ENCODE results near the gene CELSR2.
A peak's percentile ranks its signal among the peaks of the same experiment; 100 is the strongest.

CELSR2 gene

DNA sequence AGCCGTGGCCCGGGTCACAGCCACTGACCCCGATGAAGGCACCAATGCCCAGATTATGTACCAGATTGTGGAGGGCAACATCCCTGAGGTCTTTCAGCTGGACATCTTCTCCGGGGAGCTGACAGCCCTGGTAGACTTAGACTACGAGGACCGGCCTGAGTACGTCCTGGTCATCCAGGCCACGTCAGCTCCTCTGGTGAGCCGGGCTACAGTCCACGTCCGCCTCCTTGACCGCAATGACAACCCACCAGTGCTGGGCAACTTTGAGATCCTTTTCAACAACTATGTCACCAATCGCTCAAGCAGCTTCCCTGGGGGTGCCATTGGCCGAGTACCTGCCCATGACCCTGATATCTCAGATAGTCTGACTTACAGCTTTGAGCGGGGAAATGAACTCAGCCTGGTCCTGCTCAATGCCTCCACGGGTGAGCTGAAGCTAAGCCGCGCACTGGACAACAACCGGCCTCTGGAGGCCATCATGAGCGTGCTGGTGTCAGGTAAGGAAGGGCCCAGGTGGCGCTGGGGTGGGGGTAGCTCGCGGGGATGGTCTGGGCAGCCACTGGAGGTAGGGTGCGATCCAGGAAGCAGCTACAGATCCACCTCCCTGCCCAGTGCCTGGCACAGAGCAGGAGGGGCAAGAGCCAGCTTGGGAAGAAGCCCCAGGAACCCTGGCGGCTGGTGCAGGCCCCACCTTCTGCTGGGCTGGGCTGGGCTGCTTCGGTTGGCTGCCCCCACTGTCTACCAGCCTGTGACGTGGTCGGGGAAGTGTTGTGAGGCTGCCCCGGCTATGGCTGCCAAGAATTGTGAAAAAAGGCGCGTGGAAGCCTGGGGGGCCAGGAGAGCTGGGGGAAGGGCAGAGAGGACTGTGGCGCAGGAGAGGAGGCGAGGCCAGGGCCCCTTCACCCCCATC, 3.8 kb downstream of the CELSR2 start:
- no peak for DNase-seq

DNA sequence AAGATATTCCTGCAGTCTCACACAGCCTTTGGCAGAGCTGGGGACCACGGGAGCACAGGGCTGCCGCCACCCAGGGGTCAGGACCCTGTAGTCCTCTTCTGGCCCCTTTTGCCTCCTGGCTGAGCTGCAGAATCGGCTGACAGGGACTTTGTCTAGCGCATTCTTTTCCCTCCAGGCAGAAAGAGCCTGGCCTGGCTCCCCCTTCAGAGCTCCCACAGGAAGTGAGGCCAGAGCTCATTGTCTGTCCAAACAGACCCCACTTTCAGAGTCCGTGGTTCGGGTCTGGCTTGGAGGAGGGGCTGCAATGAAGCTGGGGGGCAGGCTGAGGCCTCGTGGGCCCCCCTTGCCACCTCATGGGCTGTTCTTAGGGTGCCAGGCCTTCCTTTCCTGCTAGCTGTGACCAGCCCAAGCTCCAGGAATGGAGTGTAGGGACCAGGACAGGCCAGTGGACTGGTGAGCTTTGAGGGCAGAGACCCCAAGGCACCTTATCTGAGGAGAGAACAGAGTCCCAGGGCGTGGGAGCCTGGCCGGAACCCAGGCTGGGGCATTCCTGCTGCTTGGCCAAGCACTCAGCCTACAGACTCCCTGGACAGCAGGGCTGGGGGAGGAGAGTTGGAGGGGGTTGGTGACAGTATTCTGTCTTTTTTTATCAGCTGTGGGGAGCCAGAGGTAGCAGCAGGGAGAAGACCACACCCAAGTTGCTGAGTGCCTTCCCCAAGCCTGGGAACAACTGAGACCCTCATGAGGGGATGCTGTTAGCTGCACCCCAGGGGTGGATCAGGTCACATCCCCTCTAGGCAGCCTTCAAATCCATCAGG, 4.7 kb downstream of the CELSR2 start:
- DNase-seq = no peak

- no peak for DNase-seq
Observed at GRCh38 chr1:109254621-109255096, 5.3 kb downstream of the CELSR2 start.

GRCh38 chr1:109255097-109255651, 5.8 kb downstream of the CELSR2 start:
- no peak for DNase-seq

GRCh38 chr1:109255678-109256077, 6.3 kb downstream of the CELSR2 start:
- DNase-seq = no peak

DNA sequence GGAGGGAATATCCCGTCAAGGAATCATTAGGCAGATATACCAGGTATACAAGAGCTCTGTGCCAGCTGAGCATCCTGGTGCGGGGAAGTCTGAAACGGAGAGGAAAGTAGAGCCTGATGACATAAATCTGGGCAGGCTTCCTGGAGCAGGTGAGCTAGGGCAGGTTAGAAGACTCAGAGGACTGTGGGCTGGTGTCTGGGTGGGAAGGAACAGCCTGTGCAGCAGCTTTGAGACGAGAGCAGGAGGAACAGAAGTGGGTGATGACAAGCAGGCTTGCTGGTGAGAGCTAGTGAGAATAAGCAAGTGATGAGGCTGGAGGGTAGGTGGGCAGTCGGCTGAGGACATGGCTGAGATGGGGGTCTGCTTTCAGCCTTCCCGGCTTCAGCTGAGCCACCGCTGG, 6.7 kb downstream of the CELSR2 start:
- no peak for DNase-seq

DNA sequence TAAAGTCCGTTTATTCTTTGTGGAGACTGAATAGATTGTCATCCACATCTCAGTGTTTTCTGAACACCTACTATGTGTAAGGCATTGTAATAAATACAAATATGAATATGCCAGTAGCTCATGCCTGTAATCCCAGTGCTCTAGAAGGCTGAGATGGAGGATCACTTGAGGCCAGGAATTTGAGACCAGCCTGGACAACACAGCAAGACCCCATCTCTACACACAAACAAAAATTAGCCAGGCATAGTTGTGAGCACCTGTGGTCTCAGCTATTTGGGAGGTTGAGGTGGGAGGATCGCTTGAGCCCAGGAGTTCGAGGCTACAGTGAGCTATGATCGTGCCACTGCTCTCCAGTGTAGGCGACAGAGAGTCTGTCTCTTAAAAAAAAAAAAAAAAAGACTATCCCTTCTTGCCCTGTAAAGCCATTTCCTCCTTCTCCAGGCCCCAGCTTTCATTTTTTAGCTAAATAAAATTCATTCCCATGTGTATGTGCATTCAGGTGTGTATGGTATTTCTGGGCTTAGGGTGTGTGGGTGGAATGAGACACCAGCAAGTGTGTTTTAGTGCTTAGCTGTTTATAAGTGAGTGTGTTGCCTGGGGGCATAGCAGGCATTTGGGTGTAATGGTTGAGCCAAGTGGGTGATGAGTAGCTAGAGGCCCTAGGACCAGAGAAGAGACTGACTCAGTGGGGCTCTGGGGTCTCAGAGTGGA, 7.8 kb downstream of the CELSR2 start:
- no peak for DNase-seq

DNA sequence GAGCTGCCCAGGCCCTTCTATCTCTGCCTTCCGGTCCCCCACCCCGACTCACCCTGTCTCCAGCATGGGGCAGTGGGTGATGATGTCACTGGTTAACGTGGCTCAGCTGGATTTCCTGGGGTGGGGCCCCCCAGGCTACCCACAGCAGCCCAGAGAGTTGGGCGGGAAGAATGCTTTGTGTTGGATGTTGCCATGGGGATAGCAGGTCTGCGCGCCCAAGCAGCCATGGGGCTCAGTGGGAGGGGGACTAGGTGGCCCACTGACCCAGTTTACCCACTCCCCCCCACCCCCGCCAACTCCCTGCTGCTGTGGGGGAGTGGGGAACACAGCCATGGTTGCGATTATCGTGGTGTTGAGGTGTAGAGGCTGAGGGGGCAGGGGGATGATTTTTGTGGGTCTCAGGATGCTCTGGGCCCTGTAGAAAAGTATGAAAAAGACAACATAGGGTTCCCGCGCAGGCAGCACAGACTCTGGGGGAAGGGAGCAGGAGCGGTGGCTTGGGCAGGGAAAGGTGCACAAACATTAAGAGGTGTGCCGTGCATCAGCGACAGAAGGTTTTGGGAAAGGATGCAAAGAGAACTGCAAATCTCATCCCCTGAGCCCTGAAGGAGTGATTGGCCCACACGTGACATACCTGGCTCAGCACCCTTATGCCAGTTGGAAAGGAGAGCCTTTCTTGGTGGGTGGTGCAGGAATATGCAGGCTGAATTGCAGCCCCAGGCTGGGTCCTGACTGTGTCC, 8.5 kb downstream of the CELSR2 start:
- DNase-seq = no peak

DNA sequence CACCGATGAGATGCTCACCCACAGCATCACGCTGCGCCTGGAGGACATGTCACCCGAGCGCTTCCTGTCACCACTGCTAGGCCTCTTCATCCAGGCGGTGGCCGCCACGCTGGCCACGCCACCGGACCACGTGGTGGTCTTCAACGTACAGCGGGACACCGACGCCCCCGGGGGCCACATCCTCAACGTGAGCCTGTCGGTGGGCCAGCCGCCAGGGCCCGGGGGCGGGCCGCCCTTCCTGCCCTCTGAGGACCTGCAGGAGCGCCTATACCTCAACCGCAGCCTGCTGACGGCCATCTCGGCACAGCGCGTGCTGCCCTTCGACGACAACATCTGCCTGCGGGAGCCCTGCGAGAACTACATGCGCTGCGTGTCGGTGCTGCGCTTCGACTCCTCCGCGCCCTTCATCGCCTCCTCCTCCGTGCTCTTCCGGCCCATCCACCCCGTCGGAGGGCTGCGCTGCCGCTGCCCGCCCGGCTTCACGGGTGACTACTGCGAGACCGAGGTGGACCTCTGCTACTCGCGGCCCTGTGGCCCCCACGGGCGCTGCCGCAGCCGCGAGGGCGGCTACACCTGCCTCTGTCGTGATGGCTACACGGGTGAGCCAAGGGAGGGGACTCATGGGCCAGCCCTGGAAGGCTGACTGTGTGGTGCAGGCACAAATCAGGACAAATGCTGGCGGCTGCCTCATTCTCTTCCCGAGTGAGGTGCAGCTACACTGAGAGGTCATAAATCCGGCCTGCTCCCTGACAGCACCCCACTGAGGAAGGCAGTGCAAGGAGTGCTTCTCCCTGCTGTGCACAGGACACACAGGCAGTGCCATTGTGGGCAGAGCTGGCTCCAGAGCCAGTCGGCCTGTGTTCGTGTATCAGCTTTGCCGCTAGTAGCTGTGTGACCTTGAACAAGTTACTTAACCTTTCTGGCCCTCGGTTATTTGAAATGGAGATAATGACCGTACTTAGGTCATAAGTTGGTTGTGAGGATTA, 9.4 kb downstream of the CELSR2 start:
- no peak for DNase-seq

GRCh38 chr1:109259674-109260557, 10.6 kb downstream of the CELSR2 start:
- DNase-seq = no peak

- DNase-seq = no peak
Observed at GRCh38 chr1:109261006-109261405, 11.7 kb downstream of the CELSR2 start.

DNA sequence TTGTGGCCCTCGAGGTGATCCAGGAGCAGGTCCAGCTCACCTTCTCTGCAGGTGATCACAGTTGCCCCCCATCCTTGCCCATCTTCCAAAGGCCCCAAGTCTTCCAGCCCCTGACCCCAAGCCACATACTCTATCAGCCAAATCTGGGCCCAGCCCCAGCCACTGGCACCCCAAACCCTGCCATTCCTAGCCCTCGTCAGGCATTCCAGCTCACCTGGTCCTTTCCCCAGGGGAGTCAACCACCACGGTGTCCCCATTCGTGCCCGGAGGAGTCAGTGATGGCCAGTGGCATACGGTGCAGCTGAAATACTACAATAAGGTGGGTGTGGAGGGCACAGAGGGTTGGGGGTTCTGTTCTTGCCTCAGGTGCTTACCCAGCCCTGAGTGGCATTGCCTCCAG, 12.2 kb downstream of the CELSR2 start:
- DNase-seq = no peak

DNA sequence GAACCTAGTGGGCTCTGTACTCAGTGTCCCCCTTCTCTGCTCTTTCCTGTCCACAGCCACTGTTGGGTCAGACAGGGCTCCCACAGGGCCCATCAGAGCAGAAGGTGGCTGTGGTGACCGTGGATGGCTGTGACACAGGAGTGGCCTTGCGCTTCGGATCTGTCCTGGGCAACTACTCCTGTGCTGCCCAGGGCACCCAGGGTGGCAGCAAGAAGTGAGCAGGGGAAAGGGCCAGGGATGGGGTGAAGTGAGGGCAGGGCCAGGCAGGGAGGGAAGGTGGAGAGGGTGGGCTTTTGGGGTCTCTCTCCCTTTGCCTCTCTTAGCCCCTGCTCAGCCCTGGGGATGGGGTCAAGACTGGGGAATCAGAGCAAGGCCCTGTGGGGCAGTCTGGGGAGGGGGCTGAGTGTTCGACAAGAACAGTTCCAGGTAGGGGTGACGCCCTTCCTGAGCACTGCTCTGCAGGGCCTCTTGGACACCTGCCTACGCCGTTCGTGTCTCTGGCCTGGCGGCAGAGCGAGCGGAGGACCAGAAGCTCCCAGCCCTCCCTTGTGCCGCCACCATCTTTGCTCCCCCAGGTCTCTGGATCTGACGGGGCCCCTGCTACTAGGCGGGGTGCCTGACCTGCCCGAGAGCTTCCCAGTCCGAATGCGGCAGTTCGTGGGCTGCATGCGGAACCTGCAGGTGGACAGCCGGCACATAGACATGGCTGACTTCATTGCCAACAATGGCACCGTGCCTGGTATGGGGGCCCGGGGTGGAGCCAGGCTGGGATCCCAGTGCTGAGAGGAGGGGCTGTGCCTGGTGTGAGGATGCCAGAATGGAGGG, 13.1 kb downstream of the CELSR2 start:
- no peak for DNase-seq

DNA sequence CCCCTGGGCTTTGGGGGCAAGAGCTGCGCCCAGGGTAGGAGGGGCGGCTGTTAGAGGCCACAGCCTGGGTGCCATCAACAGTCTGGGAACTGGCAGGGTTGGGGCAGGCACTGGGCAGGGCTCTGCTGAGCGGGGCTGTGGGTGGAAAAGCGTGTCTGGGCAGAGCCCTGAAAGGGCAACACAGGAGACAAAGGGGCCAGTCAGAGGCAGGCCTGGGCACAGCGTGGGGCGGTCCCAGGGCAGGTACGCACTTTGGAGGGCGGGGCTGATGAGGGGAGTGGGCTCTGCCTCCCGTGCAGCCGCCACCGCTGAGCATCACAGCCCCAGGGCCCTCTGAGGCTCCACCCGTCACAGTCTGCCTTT, 13.9 kb downstream of the CELSR2 start:
- no peak for DNase-seq

DNA sequence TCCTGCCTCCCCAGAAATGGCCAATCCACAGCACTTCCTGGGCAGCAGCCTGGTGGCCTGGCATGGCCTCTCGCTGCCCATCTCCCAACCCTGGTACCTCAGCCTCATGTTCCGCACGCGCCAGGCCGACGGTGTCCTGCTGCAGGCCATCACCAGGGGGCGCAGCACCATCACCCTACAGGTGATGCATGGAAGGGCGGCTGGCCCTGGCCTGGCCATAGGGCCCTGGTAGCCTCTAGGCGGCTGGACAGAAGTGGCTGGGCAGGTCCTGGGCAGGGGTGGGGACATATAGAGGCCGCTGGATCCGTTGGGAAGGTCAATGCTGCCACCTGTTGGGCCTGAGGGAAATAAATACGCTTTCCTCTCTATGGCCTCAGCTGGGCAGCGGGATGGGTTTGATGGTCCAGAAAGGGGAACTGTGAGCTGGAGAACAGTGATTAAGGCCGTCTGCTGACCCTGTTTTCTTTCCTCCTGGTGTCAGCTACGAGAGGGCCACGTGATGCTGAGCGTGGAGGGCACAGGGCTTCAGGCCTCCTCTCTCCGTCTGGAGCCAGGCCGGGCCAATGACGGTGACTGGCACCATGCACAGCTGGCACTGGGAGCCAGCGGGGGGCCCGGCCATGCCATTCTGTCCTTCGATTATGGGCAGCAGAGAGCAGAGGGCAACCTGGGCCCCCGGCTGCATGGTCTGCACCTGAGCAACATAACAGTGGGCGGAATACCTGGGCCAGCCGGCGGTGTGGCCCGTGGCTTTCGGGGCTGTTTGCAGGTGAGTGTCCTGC, 14.4 kb downstream of the CELSR2 start:
- DNase-seq = peak; percentile 62

- no peak for DNase-seq
Observed at GRCh38 chr1:109264379-109264755, 15.0 kb downstream of the CELSR2 start.

DNA sequence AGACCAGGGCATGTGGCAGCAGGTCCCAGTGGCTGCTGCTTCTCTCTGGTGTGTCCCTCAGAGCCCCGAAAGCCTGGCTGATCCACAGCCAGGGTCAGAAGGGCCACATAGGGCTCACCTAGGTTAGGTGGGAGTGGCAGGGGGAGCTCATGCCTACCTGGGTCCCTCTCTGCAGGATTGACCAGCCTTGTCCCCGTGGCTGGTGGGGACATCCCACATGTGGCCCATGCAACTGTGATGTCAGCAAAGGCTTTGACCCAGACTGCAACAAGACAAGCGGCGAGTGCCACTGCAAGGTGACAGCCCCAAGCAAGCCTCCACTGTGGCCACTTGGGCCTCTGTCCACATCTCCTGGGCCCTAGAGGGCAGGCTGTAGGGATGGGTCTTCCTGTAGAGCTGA, 15.7 kb downstream of the CELSR2 start:
- no peak for DNase-seq

GRCh38 chr1:109265741-109266330, 16.5 kb downstream of the CELSR2 start:
- no peak for DNase-seq

Measured in activated T-cell treated with anti-CD3 and anti-CD28 coated beads for 4 hours (primary cell).